ENCODE measurements around the gene FRMD3.

FRMD3 gene

GRCh38 chr9:83469722-83470121 is 68.5 kb downstream of the FRMD3 start:
- H3K9ac ChIP-seq = no peak overlapping the region
- no peaks in the 10 kb centered on the region for H4K20me1 ChIP-seq (ENCODE audit: insufficient read depth)
- H3K79me2 ChIP-seq (ENCODE audit: insufficient read depth, low read depth) = no peaks in the 10 kb centered on the region
- no peak overlapping the region for H3K4me2 ChIP-seq
- no peaks in the 10 kb centered on the region for H3K4me1 ChIP-seq (ENCODE audit: low read depth, poor library complexity, severe bottlenecking)
- no peaks in the 10 kb centered on the region for H3K27me3 ChIP-seq (ENCODE audit: insufficient read depth, low read depth)
- H3K4me3 ChIP-seq (IDR thresholded peaks at IDR 0.05; ENCODE audit: insufficient read depth, low read depth, low read length) = no peak overlapping the region
- H3K27ac ChIP-seq = no peak overlapping the region
- no peaks in the 10 kb centered on the region for H3K36me3 ChIP-seq (ENCODE audit: insufficient read depth)
- H2AFZ ChIP-seq (ENCODE audit: low read depth) = no peak overlapping the region
- TF ChIP-seq, protein P1, sequence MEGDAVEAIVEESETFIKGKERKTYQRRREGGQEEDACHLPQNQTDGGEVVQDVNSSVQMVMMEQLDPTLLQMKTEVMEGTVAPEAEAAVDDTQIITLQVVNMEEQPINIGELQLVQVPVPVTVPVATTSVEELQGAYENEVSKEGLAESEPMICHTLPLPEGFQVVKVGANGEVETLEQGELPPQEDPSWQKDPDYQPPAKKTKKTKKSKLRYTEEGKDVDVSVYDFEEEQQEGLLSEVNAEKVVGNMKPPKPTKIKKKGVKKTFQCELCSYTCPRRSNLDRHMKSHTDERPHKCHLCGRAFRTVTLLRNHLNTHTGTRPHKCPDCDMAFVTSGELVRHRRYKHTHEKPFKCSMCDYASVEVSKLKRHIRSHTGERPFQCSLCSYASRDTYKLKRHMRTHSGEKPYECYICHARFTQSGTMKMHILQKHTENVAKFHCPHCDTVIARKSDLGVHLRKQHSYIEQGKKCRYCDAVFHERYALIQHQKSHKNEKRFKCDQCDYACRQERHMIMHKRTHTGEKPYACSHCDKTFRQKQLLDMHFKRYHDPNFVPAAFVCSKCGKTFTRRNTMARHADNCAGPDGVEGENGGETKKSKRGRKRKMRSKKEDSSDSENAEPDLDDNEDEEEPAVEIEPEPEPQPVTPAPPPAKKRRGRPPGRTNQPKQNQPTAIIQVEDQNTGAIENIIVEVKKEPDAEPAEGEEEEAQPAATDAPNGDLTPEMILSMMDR (conservative IDR thresholded peaks at IDR 0.05; ENCODE audit: low read depth, low read length) = no peak

DNA sequence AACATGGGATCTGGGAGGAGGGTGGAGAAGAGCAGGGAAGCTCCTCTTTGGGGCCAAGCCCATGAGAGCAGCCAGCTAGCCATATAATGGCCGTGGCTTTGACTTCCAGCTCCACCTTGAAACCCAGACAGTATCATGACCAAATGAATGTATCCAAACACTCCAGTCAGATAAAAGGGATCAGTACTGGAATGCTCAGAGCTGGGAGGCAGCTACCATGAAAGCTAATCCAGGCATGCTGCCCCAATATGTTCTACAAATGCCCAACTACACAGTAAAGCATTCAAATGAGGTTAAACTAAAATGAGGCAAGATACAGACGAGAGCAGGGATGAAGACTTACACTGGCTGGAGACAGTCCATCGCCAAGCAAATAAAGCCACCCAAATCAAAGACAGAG is 69.4 kb downstream of the FRMD3 start:
- H3K4me1 ChIP-seq (ENCODE audit: low read depth, poor library complexity, severe bottlenecking) = no peaks in the 10 kb centered on the region
- no peak overlapping the region for H2AFZ ChIP-seq (ENCODE audit: low read depth)
- no peak overlapping the region for H3K27ac ChIP-seq
- no peak overlapping the region for H3K9ac ChIP-seq
- H3K4me2 ChIP-seq = no peak overlapping the region
- no peak overlapping the region for H3K4me3 ChIP-seq (IDR thresholded peaks at IDR 0.05; ENCODE audit: insufficient read depth, low read depth, low read length)
- TF ChIP-seq, protein P1 (conservative IDR thresholded peaks at IDR 0.05; ENCODE audit: low read depth, low read length) = no peak
- no peaks in the 10 kb centered on the region for H3K36me3 ChIP-seq (ENCODE audit: insufficient read depth)
- no peaks in the 10 kb centered on the region for H3K79me2 ChIP-seq (ENCODE audit: insufficient read depth, low read depth)
- H4K20me1 ChIP-seq (ENCODE audit: insufficient read depth) = no peaks in the 10 kb centered on the region
- H3K27me3 ChIP-seq (ENCODE audit: insufficient read depth, low read depth) = no peaks in the 10 kb centered on the region

DNA sequence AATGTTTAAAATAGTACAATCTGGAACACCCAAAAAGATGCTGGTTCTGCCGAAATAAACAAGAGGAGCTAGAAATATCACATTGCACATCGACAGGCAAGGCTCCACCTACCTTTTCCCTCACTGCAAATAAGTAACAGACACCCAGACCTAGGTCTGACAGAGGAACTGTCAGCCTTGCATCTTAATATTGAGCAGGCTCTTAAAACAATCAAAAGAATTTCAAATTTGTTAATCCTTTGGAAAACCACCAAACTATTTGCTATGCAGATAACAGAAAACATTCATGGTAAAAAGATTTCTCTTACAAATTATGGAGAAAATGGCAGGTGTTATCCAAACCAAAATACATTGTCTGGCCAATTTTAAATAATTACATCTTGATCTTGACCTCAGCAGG is 71.3 kb downstream of the FRMD3 start:
- Histone ChIP-seq H3K79me2 (ENCODE audit: insufficient read depth, low read depth) (no peaks in the 10 kb centered on the region), H3K4me3 (IDR thresholded peaks at IDR 0.05; ENCODE audit: insufficient read depth, low read depth, low read length) (no peak overlapping the region), H2AFZ (ENCODE audit: low read depth) (no peak overlapping the region), H3K27ac (no peak overlapping the region), H3K36me3 (ENCODE audit: insufficient read depth) (no peaks in the 10 kb centered on the region), H3K27me3 (ENCODE audit: insufficient read depth, low read depth) (no peaks in the 10 kb centered on the region), H3K4me2 (no peak overlapping the region), H4K20me1 (ENCODE audit: insufficient read depth) (no peaks in the 10 kb centered on the region), H3K9ac (no peak overlapping the region), H3K4me1 (ENCODE audit: low read depth, poor library complexity, severe bottlenecking) (no peaks in the 10 kb centered on the region)
- TF ChIP-seq, protein P1 (conservative IDR thresholded peaks at IDR 0.05; ENCODE audit: low read depth, low read length) = no peak

- Histone ChIP-seq H2AFZ (ENCODE audit: low read depth) (no peak overlapping the region), H3K27me3 (ENCODE audit: insufficient read depth, low read depth) (no peaks in the 10 kb centered on the region), H3K4me2 (no peak overlapping the region), H3K9ac (no peak overlapping the region), H3K36me3 (ENCODE audit: insufficient read depth) (no peaks in the 10 kb centered on the region), H3K4me1 (ENCODE audit: low read depth, poor library complexity, severe bottlenecking) (no peaks in the 10 kb centered on the region), H3K27ac (no peak overlapping the region), H3K4me3 (IDR thresholded peaks at IDR 0.05; ENCODE audit: insufficient read depth, low read depth, low read length) (no peak overlapping the region), H3K79me2 (ENCODE audit: insufficient read depth, low read depth) (no peaks in the 10 kb centered on the region), H4K20me1 (ENCODE audit: insufficient read depth) (no peaks in the 10 kb centered on the region)
- TF ChIP-seq, protein P1 (conservative IDR thresholded peaks at IDR 0.05; ENCODE audit: low read depth, low read length) = no peak
These were observed 71.8 kb downstream of the FRMD3 start for GRCh38 chr9:83466351-83466750.

Data from KMS-11 (cell line).